Chondrocyte (in vitro differentiated cells): ENCODE measurements around the gene IMPDH1. TPM values are rescaled to one million over a fixed set of nuclear protein-coding genes. Genes with fewer than 3 reads are reported as not detected.

Source experiments
- DNase-seq: peaks from one replicate; pipeline ENCODE4 v3.0.0; 2021; ENCODE audit warnings: mixed read lengths, low spot score
- H3K27ac Mint-ChIP-seq: one replicate; pipeline ENCODE4 v1.8.0; 2021; ENCODE audit warnings: mild to moderate bottlenecking, moderate library complexity, mixed read lengths; ENCODE audit not compliant: unreplicated experiment
- H3K27me3 Mint-ChIP-seq: 2 replicates; pipeline ENCODE4 v1.8.0; 2021; ENCODE audit warnings: low read depth, mixed read lengths
- H3K36me3 Mint-ChIP-seq: 2 replicates; pipeline ENCODE4 v1.8.0; 2021; ENCODE audit warnings: low read depth, mixed read lengths
- H3K4me1 Mint-ChIP-seq: 2 replicates; pipeline ENCODE4 v1.8.0; 2021; ENCODE audit warnings: low read depth, mild to moderate bottlenecking, mixed read lengths
- H3K4me3 Mint-ChIP-seq: one replicate; pipeline ENCODE4 v1.8.0; 2021; ENCODE audit warnings: mild to moderate bottlenecking, moderate library complexity, mixed read lengths; ENCODE audit not compliant: unreplicated experiment
- H3K9me3 Mint-ChIP-seq: 2 replicates; pipeline ENCODE4 v1.8.0; 2021; ENCODE audit warnings: low read depth, mixed read lengths
- total RNA-seq: library from RNA; stranded (reverse); gene quantifications from 3 replicates; pipeline ENCODE4 v1.2.1, GENCODE V29; 2021
- TF ChIP-seq, protein P1 (sequence below): fragments of 200-600 bp; sonication (generic); IDR thresholded peaks from 2 replicates; pipeline ENCODE4 v1.5.0; 2021; ENCODE audit warnings: antibody characterized with exemption, mild to moderate bottlenecking, moderate library complexity

Gene IMPDH1
- total RNA-seq, 1 donor from 2014 or later = 96.9 TPM

DNA sequence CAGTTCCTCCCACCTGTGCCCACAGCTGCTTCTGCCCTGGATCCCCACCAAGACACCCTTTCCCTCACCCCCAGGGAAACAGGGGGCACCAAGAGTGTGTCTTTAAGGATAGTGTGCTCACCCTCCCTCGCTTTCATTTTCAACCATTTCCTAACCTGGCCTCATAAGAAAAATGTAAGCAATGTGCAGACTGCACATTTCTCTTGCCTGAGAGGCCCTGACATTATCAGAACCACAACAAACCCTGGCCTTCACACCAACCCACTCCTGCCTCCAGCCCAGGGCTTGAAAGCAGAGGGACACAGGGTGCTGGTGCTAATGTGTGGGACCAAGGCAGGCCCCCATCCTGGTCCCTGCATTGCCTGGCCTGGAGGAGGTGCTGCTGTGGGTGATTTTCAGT lies 11.0 kb upstream of the IMPDH1 start:
- DNase-seq = no peak
- Mint-ChIP-seq H3K4me3 (no peak overlapping the region), H3K9me3 (no peaks in the 10 kb centered on the region), H3K27ac (no peak overlapping the region), H3K27me3 (peaks cover 7% of the 10 kb centered on the region), H3K4me1 (peaks cover 4% of the 10 kb centered on the region), H3K36me3 (no peaks in the 10 kb centered on the region)
- TF ChIP-seq, protein P1, sequence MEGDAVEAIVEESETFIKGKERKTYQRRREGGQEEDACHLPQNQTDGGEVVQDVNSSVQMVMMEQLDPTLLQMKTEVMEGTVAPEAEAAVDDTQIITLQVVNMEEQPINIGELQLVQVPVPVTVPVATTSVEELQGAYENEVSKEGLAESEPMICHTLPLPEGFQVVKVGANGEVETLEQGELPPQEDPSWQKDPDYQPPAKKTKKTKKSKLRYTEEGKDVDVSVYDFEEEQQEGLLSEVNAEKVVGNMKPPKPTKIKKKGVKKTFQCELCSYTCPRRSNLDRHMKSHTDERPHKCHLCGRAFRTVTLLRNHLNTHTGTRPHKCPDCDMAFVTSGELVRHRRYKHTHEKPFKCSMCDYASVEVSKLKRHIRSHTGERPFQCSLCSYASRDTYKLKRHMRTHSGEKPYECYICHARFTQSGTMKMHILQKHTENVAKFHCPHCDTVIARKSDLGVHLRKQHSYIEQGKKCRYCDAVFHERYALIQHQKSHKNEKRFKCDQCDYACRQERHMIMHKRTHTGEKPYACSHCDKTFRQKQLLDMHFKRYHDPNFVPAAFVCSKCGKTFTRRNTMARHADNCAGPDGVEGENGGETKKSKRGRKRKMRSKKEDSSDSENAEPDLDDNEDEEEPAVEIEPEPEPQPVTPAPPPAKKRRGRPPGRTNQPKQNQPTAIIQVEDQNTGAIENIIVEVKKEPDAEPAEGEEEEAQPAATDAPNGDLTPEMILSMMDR = no peak

GRCh38 chr7:128419257-128419656 lies 9.5 kb upstream of the IMPDH1 start:
- Mint-ChIP-seq H3K4me3 (no peak overlapping the region), H3K9me3 (no peaks in the 10 kb centered on the region), H3K36me3 (no peaks in the 10 kb centered on the region), H3K27ac (no peak overlapping the region), H3K27me3 (peaks cover 7% of the 10 kb centered on the region), H3K4me1 (peaks cover 4% of the 10 kb centered on the region)
- TF ChIP-seq, protein P1 = no peak
- DNase-seq = no peak

GRCh38 chr7:128417071-128417470 lies 7.3 kb upstream of the IMPDH1 start:
- peaks cover 16% of the 10 kb centered on the region for H3K27me3 Mint-ChIP-seq
- H3K4me3 Mint-ChIP-seq = no peak overlapping the region
- peaks cover 4% of the 10 kb centered on the region for H3K4me1 Mint-ChIP-seq
- no peak for DNase-seq
- no peak overlapping the region for H3K27ac Mint-ChIP-seq
- peaks cover 3% of the 10 kb centered on the region for H3K36me3 Mint-ChIP-seq
- no peaks in the 10 kb centered on the region for H3K9me3 Mint-ChIP-seq
- TF ChIP-seq, protein P1 = no peak

- H3K27ac Mint-ChIP-seq = no peak overlapping the region
- peaks cover 3% of the 10 kb centered on the region for H3K36me3 Mint-ChIP-seq
- H3K27me3 Mint-ChIP-seq = peaks cover 18% of the 10 kb centered on the region
- TF ChIP-seq, protein P1 = no peak
- H3K4me3 Mint-ChIP-seq = no peak overlapping the region
- DNase-seq = no peak
- H3K4me1 Mint-ChIP-seq = peaks cover 2% of the 10 kb centered on the region
- H3K9me3 Mint-ChIP-seq = no peaks in the 10 kb centered on the region
These were observed 5.5 kb upstream of the IMPDH1 start for GRCh38 chr7:128415217-128415785.

GRCh38 chr7:128410451-128410753 lies 620 bp upstream of the IMPDH1 start:
- Mint-ChIP-seq H3K9me3 (no peaks in the 10 kb centered on the region), H3K27me3 (peaks cover 11% of the 10 kb centered on the region), H3K27ac (peak overlapping the region; percentile 89), H3K36me3 (peaks cover 3% of the 10 kb centered on the region), H3K4me1 (peaks cover 22% of the 10 kb centered on the region), H3K4me3 (peak overlapping the region; percentile 86)
- TF ChIP-seq, protein P1 = no peak
- DNase-seq = no peak
